Hippocampal formation (tissue), 2 donors: ENCODE results near the gene P2RY2.
"Not testable (repeated sequence)": the region's sequence is repeated elsewhere in the genome, so short reads cannot be mapped to it uniquely, and the experiment has no call there.

Source experiments
- DNase-seq, 2 donors: peaks; one replicate each; lab custom pipeline; 2025; lab: John Stamatoyannopoulos, UW

Gene P2RY2

DNA sequence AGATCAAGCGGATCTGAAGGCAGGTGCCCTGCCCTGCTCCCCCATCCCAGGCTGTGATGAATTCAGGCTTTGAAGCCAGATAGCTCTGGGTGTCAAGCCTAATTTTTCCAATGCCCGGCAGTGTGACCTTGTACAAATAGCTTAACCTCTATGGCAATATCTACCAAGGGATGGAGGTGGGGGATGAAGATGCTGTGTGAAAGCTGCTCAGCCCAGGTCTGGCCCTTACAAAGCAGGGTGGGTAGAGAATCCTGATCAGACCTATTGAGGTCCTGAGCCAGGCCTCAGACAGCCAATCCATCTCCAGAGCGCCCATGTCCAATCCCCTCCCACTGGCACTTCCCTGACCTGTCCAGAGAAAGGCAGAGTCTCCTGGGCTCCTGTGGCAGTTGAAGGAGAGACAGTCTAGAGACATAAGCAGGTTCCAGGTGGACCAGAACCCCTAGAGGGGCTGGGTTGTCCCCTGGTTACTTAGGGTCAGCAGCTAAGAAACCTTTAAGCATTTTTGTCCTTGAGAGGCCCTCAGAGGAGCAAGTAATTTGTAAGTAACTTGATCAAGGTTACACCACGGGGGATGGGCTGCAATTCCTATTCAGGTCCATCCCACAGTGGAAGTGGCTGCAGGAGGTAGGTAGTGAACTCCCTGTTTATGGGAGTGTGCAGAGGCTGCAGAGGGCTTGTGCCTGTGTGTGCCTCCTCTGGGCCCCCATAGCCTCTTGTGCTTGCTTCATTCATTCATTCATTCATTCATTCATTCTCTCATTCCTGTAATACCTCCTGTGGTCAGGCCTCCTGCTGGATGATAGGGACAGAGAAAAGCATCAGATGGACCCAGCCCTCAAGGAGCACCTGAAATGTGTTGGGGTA, 10.4 kb downstream of the P2RY2 start:
- DNase-seq = no peak

DNA sequence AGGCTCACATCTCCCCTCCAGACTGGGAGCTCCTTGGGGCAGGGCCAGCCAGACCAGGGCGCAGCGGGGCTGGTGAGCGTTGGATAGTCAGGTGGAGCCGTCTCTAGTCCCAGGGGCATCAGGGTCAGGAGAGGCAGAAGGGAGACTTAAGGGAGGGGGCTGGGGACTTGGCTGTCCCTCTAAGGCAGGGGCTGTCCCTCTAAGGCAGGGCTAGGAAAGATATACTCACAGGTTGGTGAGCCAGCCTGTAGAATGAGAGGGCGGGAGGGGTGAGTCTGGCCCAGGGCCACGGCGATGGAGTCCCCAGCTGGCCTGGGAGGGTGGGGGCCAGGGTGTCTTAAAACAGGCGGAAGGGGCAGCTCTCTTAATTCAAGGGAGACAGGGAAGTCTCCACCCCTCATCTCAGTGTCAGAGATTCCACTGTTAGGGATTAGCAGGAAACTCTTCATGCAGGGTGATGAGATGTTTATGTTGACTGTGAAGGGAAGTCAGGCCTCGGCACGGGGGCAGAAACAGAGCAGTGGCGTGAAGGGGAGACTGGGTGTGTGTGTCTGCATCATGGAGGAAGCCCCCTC, 11.3 kb downstream of the P2RY2 start:
- DNase-seq = no peak

- DNase-seq = no peak
Measured at GRCh38 chr11:73229896-73230875, 12.1 kb downstream of the P2RY2 start.

DNA sequence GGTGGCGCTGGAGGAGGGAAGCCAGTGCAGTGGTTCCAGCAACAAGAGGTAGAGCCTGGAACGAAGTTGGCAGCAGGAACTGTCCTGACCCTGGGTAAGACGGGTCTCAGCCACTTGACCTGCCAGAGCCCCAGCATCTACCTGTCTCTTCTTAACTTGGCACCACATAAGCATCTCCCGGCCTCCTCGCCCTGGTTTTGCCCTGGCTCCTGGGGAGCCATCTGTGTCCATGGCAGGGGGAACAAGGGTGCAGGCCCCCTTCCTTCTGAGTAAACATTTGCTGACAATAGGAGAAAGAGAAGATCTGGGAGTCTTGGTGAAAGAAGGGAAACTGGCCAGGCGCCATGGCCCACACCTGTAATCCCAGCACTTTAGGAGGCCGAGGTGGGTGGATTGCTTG, 12.8 kb downstream of the P2RY2 start:
- DNase-seq = no peak

- not testable (repeated sequence) for DNase-seq
Measured at GRCh38 chr11:73232487-73232886, 14.4 kb downstream of the P2RY2 start.

- DNase-seq = no peak
Measured at GRCh38 chr11:73233211-73233610, 15.1 kb downstream of the P2RY2 start.

- DNase-seq = no peak
Measured at GRCh38 chr11:73233692-73234470, 15.8 kb downstream of the P2RY2 start.

DNA sequence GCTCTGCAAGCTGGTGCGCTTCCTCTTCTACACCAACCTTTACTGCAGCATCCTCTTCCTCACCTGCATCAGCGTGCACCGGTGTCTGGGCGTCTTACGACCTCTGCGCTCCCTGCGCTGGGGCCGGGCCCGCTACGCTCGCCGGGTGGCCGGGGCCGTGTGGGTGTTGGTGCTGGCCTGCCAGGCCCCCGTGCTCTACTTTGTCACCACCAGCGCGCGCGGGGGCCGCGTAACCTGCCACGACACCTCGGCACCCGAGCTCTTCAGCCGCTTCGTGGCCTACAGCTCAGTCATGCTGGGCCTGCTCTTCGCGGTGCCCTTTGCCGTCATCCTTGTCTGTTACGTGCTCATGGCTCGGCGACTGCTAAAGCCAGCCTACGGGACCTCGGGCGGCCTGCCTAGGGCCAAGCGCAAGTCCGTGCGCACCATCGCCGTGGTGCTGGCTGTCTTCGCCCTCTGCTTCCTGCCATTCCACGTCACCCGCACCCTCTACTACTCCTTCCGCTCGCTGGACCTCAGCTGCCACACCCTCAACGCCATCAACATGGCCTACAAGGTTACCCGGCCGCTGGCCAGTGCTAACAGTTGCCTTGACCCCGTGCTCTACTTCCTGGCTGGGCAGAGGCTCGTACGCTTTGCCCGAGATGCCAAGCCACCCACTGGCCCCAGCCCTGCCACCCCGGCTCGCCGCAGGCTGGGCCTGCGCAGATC, 16.5 kb downstream of the P2RY2 start:
- DNase-seq = no peak

DNA sequence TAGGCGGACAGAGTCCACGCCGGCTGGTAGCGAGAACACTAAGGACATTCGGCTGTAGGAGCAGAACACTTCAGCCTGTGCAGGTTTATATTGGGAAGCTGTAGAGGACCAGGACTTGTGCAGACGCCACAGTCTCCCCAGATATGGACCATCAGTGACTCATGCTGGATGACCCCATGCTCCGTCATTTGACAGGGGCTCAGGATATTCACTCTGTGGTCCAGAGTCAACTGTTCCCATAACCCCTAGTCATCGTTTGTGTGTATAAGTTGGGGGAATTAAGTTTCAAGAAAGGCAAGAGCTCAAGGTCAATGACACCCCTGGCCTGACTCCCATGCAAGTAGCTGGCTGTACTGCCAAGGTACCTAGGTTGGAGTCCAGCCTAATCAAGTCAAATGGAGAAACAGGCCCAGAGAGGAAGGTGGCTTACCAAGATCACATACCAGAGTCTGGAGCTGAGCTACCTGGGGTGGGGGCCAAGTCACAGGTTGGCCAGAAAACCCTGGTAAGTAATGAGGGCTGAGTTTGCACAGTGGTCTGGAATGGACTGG, 17.2 kb downstream of the P2RY2 start:
- no peak for DNase-seq

DNA sequence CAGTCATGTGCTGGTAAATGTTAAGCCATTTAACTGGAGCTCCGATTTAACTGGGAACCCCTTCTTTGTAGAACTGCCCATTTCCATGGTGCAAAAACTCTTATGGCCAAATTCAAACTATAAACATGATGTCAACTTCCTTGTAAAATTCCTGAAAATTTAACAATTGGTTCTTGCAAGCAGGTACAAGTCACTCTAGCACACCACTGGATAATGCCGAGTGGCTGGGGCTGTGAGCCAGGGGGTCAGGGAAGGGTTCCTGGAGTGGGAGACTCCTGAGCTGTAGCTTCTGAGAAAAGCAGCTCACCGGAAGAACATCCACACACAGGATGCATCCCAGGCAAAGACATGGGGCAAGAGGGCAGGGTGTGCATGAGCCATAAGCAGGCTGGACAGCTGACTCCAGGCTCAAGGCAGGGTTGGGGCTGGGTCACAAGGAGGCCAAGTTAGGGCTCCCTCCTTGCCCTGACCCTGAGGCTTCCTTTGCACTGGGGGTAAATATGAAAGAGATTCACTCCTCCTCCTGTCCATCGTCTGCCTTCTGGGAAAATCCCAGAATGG, 18.2 kb downstream of the P2RY2 start:
- DNase-seq = no peak

DNA sequence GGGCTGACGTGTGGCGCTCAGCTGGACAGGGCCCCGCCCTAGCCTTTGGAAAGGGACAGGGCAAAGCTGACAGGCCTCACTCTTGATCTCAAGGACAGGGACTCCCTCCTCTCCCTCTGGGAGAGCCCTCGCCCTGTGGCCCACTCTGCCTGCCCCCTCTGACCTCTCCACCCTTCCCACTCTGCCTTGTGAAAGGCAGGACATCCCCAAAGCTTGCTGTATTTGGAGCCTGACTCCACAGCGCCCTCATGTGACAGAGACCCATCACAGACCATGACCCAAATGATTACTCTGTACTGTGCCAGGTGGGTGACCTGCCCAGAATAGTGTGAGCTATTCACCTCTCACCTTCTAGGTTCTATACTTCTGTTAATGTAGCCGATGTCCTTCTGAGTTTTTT, 18.8 kb downstream of the P2RY2 start:
- no peak for DNase-seq

DNA sequence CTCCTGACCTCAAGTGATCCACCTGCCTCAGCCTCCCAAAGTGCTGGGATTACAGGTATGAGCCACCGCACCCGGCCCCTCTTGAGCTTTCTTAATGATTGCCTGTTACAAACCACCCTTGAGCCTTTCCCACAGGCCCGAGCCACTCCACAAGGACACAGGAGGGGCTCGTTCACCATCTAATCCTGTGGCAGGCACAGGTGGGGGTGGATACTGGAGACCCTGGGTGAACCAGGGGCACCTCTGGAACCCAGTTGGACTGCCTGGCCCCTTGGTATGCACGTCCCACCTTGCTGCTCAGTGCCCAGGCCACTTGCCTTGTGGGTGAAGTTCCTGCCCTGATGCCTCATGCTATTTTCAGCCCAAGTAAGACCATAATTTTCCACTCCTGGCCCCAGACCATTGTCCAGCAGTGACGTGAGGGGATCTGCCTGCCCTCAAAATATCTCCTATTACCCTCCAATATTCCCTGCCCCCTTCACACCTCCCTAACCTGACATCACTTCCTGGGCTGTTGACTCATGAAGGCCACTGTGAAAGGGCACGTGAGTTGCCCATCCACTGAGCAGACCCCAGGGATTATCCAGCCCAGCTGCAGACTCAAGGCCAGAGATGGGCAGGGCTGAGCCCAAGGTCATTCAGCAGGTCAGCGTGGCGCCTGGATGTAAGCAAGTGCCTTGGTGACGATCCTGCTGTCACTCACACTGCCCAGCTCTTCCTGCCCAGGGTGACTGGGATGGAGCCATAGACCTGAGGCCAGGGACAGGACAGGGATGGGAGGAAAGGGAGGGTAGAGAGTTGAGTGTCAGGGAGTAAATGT, 19.6 kb downstream of the P2RY2 start:
- DNase-seq = no peak

DNA sequence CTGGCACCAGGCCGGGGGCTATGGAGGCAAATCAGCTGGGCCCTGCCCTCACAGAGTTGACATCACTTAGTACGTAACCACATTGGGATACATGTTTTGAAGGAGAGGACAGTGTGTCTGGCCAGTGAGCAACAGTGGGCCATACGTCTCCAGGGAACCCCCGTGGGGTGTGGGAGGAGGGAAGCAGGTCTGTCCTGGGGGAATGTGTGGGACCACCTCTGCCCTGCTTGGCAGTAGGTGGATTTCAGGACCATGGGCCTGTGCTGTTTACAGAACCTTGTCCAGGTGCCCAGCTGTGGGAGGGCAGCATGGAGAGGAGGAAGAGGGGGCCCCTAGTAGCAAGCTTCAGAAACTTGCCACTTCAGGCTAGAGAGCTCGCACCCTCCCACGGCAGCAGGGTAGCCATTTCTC, 21.0 kb downstream of the P2RY2 start:
- DNase-seq = no peak

DNA sequence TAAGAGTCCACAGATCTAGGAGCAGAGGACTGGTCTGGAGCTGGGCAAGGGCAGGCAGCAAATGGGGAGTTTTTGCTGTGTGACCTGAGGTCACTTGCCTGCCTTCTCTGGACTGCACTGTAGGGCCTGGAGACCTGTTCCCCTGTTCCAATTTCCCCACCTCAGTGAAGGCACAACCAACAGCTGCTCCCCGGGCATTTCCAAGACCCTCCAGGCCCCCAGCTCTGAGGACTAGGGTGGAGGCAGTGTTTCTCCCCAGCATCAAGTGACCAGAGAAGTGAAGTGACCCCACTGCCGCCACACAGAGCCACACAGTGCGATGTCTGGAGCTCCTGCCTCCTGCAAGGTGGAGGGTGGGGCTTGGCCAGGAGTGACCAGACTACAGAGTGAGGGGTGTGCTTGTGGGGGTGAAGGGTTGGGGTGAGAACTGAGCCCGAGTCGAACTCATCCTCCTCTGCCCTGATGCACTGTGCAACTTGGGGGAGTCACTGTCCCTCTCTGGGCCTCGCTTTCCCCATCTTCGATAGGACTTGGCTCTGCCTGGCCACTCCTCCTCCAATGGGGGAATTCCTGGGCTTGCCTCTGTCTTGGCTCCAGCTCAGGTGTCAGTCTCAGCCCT, 21.6 kb downstream of the P2RY2 start:
- no peak for DNase-seq

DNA sequence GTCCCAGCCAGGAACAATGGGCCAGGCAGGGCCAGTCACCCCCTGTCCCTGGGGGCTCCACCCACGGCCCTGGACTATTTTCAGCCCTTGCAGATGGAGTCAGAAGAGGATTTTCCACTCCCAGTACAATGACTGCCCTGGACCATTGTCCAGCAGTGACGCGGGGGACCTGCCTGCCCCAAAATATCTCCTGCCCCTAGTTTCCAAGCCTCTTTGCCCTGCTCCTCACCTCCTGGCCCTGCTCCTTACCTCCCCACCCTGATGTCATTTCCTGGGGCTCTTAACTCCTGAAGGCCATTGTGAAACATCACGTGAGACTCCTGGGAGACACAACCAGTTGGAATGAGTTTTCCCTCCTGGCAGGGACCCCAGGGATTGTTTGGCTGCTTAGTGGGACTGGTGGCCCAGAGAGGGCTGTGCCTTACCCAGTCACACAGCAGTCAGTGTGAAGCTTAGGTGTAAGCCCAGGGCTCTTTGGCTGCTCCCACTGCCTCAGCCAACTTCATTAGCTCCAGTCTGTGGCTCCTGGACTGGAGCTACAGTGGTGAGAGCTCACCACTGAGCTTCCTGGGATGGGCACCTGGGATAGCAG, 22.2 kb downstream of the P2RY2 start:
- no peak for DNase-seq

DNA sequence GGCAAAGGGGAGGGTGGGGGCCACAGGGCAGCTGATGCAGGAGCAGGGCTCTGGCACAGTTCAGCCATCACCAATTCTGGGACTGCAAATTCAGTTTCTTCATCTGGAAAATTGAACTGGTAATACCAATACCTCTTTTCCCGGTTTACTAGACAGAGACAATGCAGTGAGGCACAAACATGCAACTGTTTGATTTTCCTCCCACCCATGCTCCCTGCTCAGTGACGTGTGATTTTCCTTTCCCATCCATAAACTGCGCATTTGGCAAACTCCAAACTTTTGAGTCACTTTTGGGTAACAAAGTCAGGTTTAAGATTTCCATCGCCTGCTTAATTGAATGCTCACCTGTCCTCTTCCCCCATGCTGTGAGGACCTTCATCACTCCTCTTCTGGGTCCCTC, 23.2 kb downstream of the P2RY2 start:
- no peak for DNase-seq

DNA sequence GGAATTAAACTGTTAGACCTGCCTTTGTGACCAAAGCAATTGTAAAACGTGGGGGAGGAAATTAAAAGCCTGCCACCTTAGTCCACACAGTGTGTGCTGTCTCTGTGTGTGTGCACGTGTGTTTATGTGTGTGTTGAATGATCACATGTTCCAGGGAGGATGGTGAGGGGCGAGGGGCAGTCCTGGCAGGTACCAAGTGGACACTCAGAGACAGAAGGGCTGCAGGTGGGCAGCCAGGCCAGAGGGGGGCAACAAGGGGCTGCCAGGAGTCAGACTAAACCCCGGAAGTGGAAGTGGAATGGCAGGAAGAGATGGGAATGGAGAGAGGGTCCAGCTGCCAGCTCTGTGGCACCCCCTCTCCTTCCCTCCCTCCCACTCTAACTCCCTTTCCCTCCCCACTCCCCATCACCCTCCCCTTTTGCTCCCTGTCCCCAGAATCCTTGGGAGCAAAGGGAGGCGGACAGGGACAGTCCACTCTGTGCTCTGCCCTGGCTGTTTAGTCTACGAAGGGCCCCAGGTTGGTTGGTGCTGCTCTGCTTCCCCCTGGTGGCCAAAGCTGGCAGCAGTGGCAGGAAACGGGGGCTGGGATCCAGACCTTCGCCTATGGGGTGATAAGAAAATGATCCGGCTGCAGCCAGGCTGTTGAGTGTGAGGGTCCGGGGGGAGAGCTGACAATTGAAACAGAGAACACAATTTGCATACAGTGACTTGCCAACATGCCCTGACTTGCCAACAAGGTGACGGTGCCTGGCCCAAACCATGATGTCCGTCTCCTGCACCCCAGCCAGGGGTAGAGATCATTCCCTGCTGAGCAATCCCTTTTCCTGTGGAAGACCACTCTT, 24.4 kb downstream of the P2RY2 start:
- DNase-seq = peak; percentile 45 to 47

GRCh38 chr11:73243093-73243485, 25.0 kb downstream of the P2RY2 start:
- DNase-seq = no peak
